HEK293T (cell line): ENCODE results near the gene TRDMT1.

Experiments
- CTCF ChIA-PET: fragments of 350-600 bp; formaldehyde crosslinking; extraction: SDS; loops from one replicate; lab custom pipeline; 2021; ENCODE audit warnings: antibody characterized with exemption, inconsistent platforms; lab: Yijun Ruan, JAX
- POLR2A ChIA-PET: fragments of 350-600 bp; formaldehyde crosslinking; extraction: SDS; loops from one replicate; lab custom pipeline; 2020; ENCODE audit warnings: antibody characterized with exemption, inconsistent platforms; lab: Yijun Ruan, JAX
- DNase-seq: peaks from one replicate; pipeline ENCODE4 v3.0.0; 2012; ENCODE audit warnings: mixed read lengths; ENCODE audit errors: extremely low spot score
- ARNT ChIP-seq: fragments of 450-650 bp; IDR thresholded peaks from 2 replicates; pipeline ENCODE4 v1.6.1; 2017; ENCODE audit warnings: mild to moderate bottlenecking
- BHLHE40 ChIP-seq: fragments of 450-650 bp; IDR thresholded peaks from 2 replicates; pipeline ENCODE4 v1.6.1; 2016; ENCODE audit warnings: mild to moderate bottlenecking, moderate library complexity, borderline replicate concordance
- CTBP1 ChIP-seq: fragments of 450-650 bp; IDR thresholded peaks from 2 replicates; pipeline ENCODE4 v1.6.1; 2016; ENCODE audit warnings: borderline replicate concordance
- ELF4 ChIP-seq: fragments of 450-650 bp; IDR thresholded peaks from 2 replicates; pipeline ENCODE4 v1.6.1; 2017; ENCODE audit warnings: antibody characterized with exemption
- FOXA1 ChIP-seq: fragments of 450-650 bp; IDR thresholded peaks from 2 replicates; pipeline ENCODE4 v1.6.1; 2016; ENCODE audit warnings: mild to moderate bottlenecking
- FOXK2 ChIP-seq: fragments of 450-650 bp; IDR thresholded peaks from 2 replicates; pipeline ENCODE4 v1.6.1; 2016; ENCODE audit warnings: mild to moderate bottlenecking
- FOXM1 ChIP-seq: fragments of 450-650 bp; IDR thresholded peaks from 2 replicates; pipeline ENCODE4 v1.6.1; 2017; ENCODE audit warnings: mild to moderate bottlenecking, borderline replicate concordance
- HDGF ChIP-seq: fragments of 450-650 bp; IDR thresholded peaks from 2 replicates; pipeline ENCODE4 v1.6.1; 2017; ENCODE audit warnings: antibody characterized with exemption, borderline replicate concordance
- L3MBTL2 ChIP-seq: fragments of 450-650 bp; conservative IDR thresholded peaks from 2 replicates; pipeline ENCODE4 v1.6.1; 2016; ENCODE audit warnings: mild to moderate bottlenecking
- LEF1 ChIP-seq: fragments of 450-650 bp; IDR thresholded peaks from 2 replicates; pipeline ENCODE4 v1.6.1; 2017; ENCODE audit warnings: mild to moderate bottlenecking, borderline replicate concordance
- NFRKB ChIP-seq: fragments of 450-650 bp; IDR thresholded peaks from 2 replicates; pipeline ENCODE4 v1.6.1; 2016; ENCODE audit warnings: mild to moderate bottlenecking, moderate library complexity
- SP1 ChIP-seq: fragments of 450-650 bp; IDR thresholded peaks from 2 replicates; pipeline ENCODE4 v1.6.1; 2017
- SUZ12 ChIP-seq: fragments of 450-650 bp; IDR thresholded peaks from 2 replicates; pipeline ENCODE4 v1.6.1; 2016; ENCODE audit warnings: mild to moderate bottlenecking
- TARDBP ChIP-seq: fragments of 450-650 bp; IDR thresholded peaks from 2 replicates; pipeline ENCODE4 v1.6.1; 2016
- ZNF384 ChIP-seq: fragments of 450-650 bp; IDR thresholded peaks from 2 replicates; pipeline ENCODE4 v1.6.1; 2016
- TF ChIP-seq, protein P1 (sequence below): fragments of 450-650 bp; IDR thresholded peaks from 2 replicates; pipeline ENCODE4 v1.6.1; 2016

TRDMT1 gene

DNA sequence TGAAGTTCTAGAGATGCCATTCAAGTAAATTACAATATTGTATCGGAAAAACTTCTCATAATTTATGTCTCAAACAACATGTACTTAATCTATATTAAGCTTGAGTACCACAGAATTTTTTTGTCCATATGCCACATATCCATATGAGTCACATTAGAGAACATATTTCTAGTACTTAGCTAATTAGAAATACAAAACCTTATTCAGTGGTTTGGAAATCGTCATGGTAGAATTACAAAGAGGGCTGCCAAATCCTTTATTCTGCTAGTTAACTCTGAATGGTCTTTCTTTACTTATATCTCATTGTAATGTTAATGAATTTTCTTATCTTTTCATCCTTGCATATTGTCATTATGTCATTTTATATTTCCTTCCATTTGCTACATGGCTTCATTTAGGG lies 17.6 kb upstream of the TRDMT1 start:
- ChIA-PET POLR2A (interaction anchor here (1.3 kb wide), 1 partner anchor 11 kb away, joined by 7 read pairs; no protein-coding TSS in a partner anchor), CTCF (no interaction called here)
- no peak for DNase-seq
- TF ChIP-seq FOXK2 (no peak), ARNT (no peak), FOXM1 (no peak), LEF1 (no peak), ELF4 (no peak), TARDBP (no peak), L3MBTL2 (no peak)
- TF ChIP-seq, protein P1, sequence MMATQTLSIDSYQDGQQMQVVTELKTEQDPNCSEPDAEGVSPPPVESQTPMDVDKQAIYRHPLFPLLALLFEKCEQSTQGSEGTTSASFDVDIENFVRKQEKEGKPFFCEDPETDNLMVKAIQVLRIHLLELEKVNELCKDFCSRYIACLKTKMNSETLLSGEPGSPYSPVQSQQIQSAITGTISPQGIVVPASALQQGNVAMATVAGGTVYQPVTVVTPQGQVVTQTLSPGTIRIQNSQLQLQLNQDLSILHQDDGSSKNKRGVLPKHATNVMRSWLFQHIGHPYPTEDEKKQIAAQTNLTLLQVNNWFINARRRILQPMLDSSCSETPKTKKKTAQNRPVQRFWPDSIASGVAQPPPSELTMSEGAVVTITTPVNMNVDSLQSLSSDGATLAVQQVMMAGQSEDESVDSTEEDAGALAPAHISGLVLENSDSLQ, result no peak

- no peak for DNase-seq
- CTCF ChIA-PET, result no interaction called here
- POLR2A ChIA-PET, result no interaction called here
- TF ChIP-seq ZNF384 (no peak), LEF1 (no peak), SUZ12 (no peak), L3MBTL2 (no peak), FOXK2 (no peak), ELF4 (no peak)
Measured at GRCh38 chr10:17217631-17218232, 16.3 kb upstream of the TRDMT1 start.

DNA sequence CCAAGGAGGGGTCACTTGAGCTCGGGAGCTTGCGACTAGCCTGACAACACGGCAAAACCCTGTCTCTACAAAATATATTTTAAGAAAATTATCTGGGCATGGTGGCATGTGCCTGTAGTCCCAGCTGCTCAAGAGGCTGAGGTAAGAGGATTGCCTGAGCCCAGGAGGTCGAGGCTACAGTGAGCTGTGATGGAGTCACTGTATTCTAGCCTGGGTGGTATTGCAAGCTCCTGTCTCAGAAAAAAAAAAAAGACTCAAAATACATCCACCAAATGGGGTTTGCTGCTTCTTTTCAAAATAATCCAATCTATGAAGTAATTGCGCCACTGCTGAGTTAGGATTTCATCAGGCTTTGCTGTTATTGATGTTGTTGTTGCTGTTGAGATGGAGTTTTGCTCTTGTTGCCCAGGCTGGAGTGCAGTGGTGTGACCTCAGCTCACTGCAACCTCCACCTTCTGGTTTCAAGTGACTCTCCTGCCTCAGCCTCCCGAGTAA lies 15.5 kb upstream of the TRDMT1 start:
- ChIA-PET CTCF (interaction anchor here (0.6 kb wide), 1 partner anchor 14 kb away, joined by 4 read pairs; no protein-coding TSS in a partner anchor), POLR2A (interaction anchor here (1.7 kb wide), 1 partner anchor 16 kb away, joined by 7 read pairs; the partner anchor contains the start of gene TRDMT1)
- TF ChIP-seq, protein P1, result no peak
- TF ChIP-seq L3MBTL2 (no peak), SP1 (no peak), LEF1 (no peak), CTBP1 (no peak), NFRKB (no peak), HDGF (no peak), BHLHE40 (no peak), TARDBP (no peak), ELF4 (no peak), FOXM1 (no peak), ARNT (no peak), ZNF384 (no peak), FOXK2 (no peak), SUZ12 (no peak), FOXA1 (no peak)
- DNase-seq, result no peak

GRCh38 chr10:17216217-17216900 lies 14.9 kb upstream of the TRDMT1 start:
- ChIA-PET POLR2A (interaction anchor here (1.2 to 1.7 kb wide), 2 partner anchors 15 kb away, joined by 4 to 7 read pairs; partner anchors contain the start of gene TRDMT1), CTCF (interaction anchor here (0.6 to 1.3 kb wide), 2 partner anchors 14 kb away, joined by 4 to 6 read pairs; no protein-coding TSS in a partner anchor)
- 0 out of 2 replicates have a peak, but pooled peaks have one; percentile 37 for TF ChIP-seq ZNF384
- TF ChIP-seq, protein P1, result peak; percentile 77
- TF ChIP-seq SUZ12, result no peak
- DNase-seq, result no peak

- ChIA-PET CTCF (interaction anchor here (0.6 to 1.3 kb wide), 2 partner anchors 12 to 15 kb away, joined by 4 to 6 read pairs; no protein-coding TSS in a partner anchor), POLR2A (interaction anchor here (0.9 to 1.7 kb wide), 3 partner anchors 15 to 16 kb away, joined by 4 to 7 read pairs (median 4); partner anchors contain the start of gene TRDMT1)
- TF ChIP-seq CTBP1, result no peak
- TF ChIP-seq, protein P1, result no peak
- no peak for TF ChIP-seq ELF4
- no peak for TF ChIP-seq HDGF
- TF ChIP-seq FOXM1, result no peak
- no peak for TF ChIP-seq FOXA1
- TF ChIP-seq TARDBP, result no peak
- TF ChIP-seq NFRKB, result no peak
- no peak for TF ChIP-seq ZNF384
- no peak for DNase-seq
Measured at GRCh38 chr10:17215782-17216122, 14.3 kb upstream of the TRDMT1 start.
